HG02852 (cell line): Measurements from ENCODE around the gene SPACA4.
"Not testable (repeated sequence)": the region's sequence is repeated elsewhere in the genome, so short reads cannot be mapped to it uniquely, and the experiment has no call there.

Experiments
- ATAC-seq: cut with Tn5 transposase; IDR thresholded peaks from one replicate; pipeline ENCODE4 v1.9.1; 2021; ENCODE audit warnings: mild to moderate bottlenecking, moderate library complexity; ENCODE audit not compliant: unreplicated experiment

The SPACA4 gene, protein sequence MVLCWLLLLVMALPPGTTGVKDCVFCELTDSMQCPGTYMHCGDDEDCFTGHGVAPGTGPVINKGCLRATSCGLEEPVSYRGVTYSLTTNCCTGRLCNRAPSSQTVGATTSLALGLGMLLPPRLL

DNA sequence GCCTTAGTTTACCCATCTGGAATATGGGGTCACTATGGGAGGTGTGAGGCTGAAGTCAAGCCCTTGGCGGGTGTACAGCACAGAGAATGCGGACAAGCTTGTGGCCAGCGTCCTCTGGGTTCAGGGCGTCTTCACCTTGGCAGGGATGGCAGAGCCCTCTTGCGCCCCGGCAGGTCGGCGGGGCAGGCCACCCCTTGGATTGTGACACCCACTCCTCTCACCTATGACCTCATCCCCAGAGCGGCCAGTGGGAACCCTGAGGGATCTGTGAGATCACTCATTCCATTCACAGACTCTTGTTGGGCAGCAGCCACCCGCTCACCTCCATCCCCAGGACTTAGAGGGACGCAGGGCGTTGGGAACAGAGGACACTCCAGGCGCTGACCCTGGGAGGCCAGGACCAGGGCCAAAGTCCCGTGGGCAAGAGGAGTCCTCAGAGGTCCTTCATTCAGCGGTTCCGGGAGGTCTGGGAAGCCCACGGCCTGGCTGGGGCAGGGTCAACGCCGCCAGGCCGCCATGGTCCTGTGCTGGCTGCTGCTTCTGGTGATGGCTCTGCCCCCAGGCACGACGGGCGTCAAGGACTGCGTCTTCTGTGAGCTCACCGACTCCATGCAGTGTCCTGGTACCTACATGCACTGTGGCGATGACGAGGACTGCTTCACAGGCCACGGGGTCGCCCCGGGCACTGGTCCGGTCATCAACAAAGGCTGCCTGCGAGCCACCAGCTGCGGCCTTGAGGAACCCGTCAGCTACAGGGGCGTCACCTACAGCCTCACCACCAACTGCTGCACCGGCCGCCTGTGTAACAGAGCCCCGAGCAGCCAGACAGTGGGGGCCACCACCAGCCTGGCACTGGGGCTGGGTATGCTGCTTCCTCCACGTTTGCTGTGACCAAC, at the start of gene SPACA4:
SPACA4 (plus strand) TSS at position 280 of the 896 bp plus-strand sequence; CDS start at position 517, 237 bp downstream.
- no peak for ATAC-seq

DNA sequence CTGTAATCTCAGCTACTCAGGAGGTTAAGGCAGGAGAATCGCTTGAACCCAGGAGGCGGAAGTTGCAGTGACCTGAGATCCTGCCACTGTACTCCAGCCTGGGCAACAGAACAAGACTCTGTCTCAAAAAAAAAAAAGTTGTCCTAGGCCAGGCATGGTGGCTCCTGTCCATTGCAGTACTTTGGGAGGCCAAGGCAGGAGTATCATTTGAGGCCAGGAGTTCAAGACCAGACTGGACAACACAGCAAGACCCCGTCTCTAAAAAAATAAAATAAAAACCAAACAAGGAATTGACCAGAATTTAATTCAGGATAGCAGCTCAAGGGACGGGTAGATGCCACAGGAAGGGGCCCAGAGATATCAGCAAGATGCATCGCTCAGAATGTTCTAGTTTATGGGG, 49.7 kb upstream of the SPACA4 start:
- no peak for ATAC-seq

GRCh38 chr19:48558018-48558684, 48.4 kb upstream of the SPACA4 start:
- no peak for ATAC-seq

GRCh38 chr19:48560095-48560530, 46.4 kb upstream of the SPACA4 start:
- ATAC-seq: no peak

DNA sequence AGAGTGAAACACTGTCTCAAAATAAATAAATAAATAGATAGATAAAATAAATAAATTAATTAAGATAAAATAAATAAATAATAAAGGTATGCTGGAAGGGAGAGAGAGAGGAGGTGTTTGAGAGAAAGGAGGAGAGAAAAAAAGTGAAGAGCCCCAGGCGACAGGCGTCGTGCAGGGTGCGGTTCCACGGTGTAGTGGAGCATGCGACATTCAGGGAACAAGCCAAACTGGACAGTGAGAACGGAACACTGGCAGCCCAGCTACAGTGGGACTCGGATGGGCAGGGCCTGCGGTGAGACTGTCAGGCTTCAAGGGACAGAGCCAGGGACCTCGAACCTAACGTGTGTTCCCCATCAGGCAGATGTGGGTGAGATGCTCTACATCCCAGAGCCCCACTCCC, 45.1 kb upstream of the SPACA4 start:
- no peak for ATAC-seq

DNA sequence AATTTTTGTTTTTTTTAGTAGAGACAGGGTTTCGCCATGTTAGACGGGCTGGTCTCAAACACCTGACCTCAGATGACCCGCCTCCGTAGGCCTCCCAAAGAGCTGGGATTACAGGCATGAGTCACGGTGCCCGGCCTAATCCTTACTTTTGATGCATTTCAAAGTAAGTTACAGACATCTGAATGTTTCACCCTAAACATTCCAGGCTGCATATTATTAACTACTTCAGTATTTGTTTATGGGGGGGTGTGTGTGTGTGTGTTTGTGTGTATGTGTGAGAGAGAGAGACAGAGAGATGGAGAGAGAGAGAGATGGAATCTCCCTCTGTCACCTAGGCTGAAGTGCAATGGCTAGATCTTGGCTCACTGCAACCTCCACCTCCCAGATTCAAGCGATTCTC, 41.5 kb upstream of the SPACA4 start:
- no peak for ATAC-seq

GRCh38 chr19:48568345-48568886, 38.1 kb upstream of the SPACA4 start:
- no peak for ATAC-seq

DNA sequence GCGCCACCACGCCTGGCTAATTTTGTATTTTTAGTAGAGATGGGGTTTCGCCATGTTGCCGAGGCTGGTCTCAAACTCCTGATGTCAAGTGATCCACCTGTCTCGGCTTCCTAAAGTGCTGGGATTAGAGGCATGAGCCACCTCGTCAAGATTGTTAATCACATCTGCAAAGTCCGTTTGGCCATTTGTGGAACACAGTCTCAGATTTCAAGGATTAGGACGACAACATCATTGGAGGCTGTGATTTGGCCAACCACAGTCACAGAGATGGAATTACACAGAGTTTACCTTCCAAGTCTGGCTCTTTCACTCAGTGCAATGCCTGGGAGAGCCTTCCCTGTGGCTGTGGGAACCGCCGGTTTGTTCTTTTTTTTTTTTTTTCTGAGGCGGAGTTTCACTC, 36.7 kb upstream of the SPACA4 start:
- ATAC-seq: no peak

DNA sequence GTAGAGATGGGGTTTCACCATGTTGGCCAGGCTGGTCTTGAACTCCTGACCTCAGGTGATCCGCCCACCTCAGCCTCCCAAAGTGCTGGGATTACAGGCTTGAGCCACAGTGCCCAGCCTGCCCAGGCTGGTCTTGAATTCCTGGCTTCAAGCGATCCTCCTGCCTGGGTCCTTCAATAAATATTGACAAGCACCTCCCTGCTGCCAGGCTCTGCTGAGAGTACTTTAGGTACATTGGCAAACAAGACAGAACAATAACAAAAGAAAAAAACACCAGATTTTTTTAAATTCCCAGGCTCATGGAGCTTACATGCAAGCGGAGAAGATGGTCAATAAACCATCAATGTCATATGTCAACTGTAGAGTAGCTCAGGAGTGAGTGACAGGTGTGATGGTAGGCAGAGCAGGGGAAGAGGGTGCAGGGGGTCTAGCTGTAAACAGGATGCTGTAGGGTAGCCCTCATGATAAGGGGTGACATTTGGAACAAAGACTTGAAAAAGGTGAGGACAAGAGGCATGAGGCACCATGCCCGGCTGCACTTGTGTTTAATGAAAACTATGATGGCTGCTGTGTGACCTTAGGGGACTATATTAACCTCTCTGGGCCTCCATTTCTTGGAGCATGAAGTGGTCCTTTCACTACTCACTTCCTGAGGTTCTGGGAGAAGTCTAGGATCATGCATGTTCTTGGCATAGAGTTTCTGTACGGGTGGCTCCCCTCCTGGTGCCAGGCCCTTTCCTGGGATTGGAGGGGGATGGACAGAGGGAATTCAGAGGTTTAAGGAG, 35.0 kb upstream of the SPACA4 start:
- no peak for ATAC-seq

GRCh38 chr19:48573163-48573505, 33.4 kb upstream of the SPACA4 start:
- ATAC-seq: no peak

DNA sequence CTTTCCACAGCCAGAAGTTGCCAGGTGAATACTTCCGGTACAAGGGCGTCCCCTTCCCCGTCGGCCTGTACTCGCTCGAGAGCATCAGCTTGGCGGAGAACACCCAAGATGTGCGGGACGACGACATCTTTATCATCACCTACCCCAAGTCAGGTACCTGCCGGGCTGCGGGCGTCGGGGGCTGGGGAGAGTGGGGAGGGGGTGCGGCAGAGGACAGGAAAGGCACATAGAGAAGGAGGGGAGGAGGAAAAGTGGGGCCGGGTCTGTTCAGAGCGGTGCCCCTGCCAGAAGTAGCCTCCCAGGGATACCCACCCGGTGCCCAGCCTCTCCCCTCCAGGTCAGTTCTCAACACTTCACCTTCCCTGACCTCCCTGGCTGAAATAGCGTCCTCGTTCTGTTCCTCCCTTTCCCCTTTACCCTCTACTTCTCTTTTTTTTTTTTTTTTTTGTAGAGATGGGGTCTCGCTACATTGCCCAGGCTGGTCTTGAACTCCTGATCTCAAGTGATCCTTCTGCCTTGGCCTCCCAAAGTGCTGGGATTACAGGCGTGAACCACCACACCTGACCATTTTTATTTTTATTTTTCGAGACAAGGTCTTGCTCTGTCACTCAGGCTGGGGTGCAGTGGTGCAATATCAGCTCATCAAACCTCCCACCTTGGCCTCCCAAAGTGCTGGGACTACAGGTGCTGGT, 30.5 kb upstream of the SPACA4 start:
- ATAC-seq: no peak

DNA sequence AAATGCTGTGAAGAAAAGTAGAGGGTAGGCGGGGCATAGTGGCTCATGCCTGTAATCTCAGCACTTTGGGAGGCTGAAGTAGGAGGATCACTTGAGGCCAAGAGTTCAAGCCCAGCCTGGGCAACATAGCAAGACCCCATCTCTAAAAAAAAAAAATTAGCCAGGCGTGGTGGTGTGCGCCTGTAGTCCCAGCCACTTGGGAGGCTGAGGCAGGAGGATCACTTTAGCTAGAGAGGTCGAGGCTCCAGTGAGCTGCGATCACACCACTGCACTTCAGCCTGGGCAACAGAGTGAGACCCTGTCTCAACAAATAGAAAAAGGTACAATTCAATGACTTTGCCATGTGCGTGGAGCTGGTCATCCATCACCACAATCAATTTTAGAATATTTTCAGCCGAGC, 28.6 kb upstream of the SPACA4 start:
- ATAC-seq: not testable (repeated sequence)

DNA sequence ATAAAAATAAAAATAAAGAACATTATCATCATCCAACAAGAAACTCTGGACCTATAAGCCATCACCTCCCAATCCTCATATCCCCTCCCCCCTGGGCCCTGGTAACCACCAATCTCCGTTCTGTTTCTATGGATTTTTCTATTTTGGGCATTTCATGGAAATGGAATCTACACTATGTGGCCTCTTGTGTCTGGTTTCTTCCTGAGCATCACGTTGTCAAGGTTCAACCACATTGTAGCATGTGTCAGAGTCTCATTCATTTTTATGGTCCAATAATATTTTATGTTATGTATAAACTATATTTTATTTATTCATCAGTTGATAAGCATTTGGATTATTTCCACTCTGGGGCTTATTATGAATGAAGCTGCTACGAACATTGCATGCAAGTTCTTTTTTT, 27.7 kb upstream of the SPACA4 start:
- ATAC-seq: no peak

DNA sequence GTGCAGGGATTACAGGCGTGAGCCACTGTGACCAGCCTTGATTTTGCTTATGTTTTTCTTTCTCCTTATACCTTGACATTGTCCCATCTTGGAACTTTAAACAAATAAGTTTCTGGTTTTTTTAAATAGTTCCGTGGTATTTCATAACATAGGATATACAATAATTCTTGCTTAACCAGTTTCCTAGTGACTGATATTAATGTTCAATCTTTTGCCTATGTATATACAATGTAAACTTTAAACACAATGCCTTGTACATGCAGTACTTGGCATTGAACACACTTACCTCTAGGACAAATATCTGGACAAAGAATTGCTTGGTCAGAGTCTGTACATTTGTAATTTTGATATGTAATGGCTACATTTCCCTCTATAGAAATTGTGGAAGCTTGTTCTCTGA, 24.4 kb upstream of the SPACA4 start:
- ATAC-seq: no peak

GRCh38 chr19:48587387-48587786, 19.2 kb upstream of the SPACA4 start:
- ATAC-seq: no peak

GRCh38 chr19:48588670-48589401, 17.7 kb upstream of the SPACA4 start:
- ATAC-seq: no peak

DNA sequence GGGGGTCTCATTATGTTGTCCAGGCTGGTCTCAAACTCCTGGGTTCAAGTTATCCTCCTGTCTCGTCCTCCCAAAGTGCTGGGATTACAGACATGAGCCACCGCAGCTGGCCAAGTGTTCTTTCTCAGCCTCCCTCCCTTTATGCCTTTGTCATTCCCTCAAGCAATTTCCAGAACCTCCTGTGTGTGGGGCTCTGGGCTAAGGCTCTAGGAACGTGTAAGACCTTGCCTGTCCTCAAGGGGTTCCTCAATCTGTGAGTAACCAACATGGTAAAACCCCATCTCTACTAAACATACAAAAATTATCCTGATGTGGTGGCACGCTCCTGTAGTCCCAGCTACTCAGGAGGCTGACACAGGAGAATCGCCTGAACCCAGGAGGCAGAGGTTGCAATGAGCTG, 15.5 kb upstream of the SPACA4 start:
- ATAC-seq: no peak

DNA sequence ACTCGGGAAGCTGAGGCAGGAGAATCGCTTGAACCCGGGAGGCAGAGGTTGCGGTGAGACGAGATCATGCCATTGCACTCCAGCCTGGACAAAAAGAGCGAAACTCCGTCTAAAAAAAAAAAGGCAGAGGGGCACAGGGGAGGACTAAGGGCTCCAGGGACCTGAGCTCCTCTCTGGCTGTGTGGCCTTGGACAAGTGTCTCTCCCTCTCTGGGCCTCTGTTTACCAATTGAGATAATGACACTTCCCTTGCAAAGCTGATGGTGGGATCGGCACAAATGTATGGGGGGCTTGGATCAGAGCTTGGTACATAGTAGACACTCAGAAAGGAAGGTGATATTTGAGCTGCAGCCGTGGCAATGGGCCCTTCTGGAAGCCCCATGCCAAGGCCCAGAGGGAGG, 11.4 kb upstream of the SPACA4 start:
- no peak for ATAC-seq

- no peak for ATAC-seq
Observed at GRCh38 chr19:48595833-48596232, 10.7 kb upstream of the SPACA4 start.

- no peak for ATAC-seq
Observed at GRCh38 chr19:48596237-48596636, 10.3 kb upstream of the SPACA4 start.
